Uterus (tissue), 4 donors: ENCODE data around the gene TMEM72. TPM values are rescaled to one million over a fixed set of nuclear protein-coding genes. Genes with fewer than 3 reads are reported as not detected.

ENCODE experiments used
- DNase-seq, 2 donors: peaks; one replicate each; pipeline ENCODE4 v3.0.0-alpha.2; 2019 to 2020
- H3K27ac ChIP-seq, 2 donors: fragments of 200-600 bp; sonication (generic); 1 replicate in 1 of 2; 2 replicates in 1 of 2; pipeline ENCODE4 v1.5.1; 2016 to 2018
- H3K27me3 ChIP-seq, 2 donors: fragments of 200-600 bp; sonication (generic); one replicate each; pipeline ENCODE4 v1.5.1; 2018 to 2019; ENCODE audit warnings: control low read depth in 1 of 2
- H3K36me3 ChIP-seq, 2 donors: fragments of 200-600 bp; sonication (generic); one replicate each; pipeline ENCODE4 v1.5.1; 2019; ENCODE audit warnings: control low read depth in 1 of 2
- H3K4me1 ChIP-seq, 2 donors: fragments of 200-600 bp; sonication (generic); one replicate each; pipeline ENCODE4 v1.5.1; 2018 to 2019; ENCODE audit warnings: control low read depth in 1 of 2
- H3K4me3 ChIP-seq, 2 donors: fragments of 200-600 bp; sonication (generic); 1 replicate in 1 of 2; 2 replicates in 1 of 2; pipeline ENCODE4 v1.5.1; 2018 to 2019; ENCODE audit warnings: mild to moderate bottlenecking in 1 of 2
- H3K9me3 ChIP-seq, 2 donors: fragments of 200-600 bp; sonication (generic); one replicate each; pipeline ENCODE4 v1.5.1; 2019; ENCODE audit warnings: control low read depth in 1 of 2
- CTCF ChIP-seq, 4 experiments: fragments of 200-600 bp in 2 of 4; fragments of 450-650 bp in 2 of 4; sonication (generic) in 2 of 4; IDR thresholded peaks; one replicate each; pipeline ENCODE4 v1.5.1; 2016 to 2019; ENCODE audit warnings: antibody characterized with exemption in 4 of 4, mild to moderate bottlenecking in 2 of 4, moderate library complexity in 1 of 4
- POLR2A ChIP-seq, 2 donors: fragments of 450-650 bp; IDR thresholded peaks; one replicate each; pipeline ENCODE4 v1.6.1; 2016; ENCODE audit warnings: antibody characterized with exemption in 2 of 2, mild to moderate bottlenecking in 1 of 2, moderate library complexity in 1 of 2
- intact Hi-C: fragments of 100-400 bp; cut with DNase I; formaldehyde crosslinking; loops from one replicate; pipeline ENCODE4 v1.15.1; 2023; ENCODE audit warnings: low total_unique reads
- total RNA-seq, 4 donors: library from RNA; depleted of rRNA in 3 of 4; stranded (reverse); fragments of >200 nt in 3 of 4; gene quantifications; one replicate each; pipeline versions ENCODE4 v1.1.0 to v1.2.4, GENCODE V29; 2014 to 2023
- donor health status: DM: yes; HTN: yes; CAD: no.

Gene TMEM72
- total RNA-seq, 4 donors from 2014 or later = 0.69 TPM; not detected in 3

- Histone ChIP-seq H3K36me3 (no peaks in the 10 kb centered on the region), H3K9me3 (no peaks in the 10 kb centered on the region), H3K27ac (no peak overlapping the region), H3K27me3 (no peaks in the 10 kb centered on the region), H3K4me3 (no peak overlapping the region), H3K4me1 (no peaks in the 10 kb centered on the region)
- no peak for DNase-seq
- intact Hi-C loops = no loop called here
- no peak for TF ChIP-seq CTCF (IDR thresholded peaks at IDR 0.05)
- no peak for TF ChIP-seq POLR2A (IDR thresholded peaks at IDR 0.05)
Observed at GRCh38 chr10:44882166-44882720, 28.9 kb upstream of the TMEM72 start.

GRCh38 chr10:44883593-44884331 is 27.4 kb upstream of the TMEM72 start:
- Histone ChIP-seq H3K36me3 (no peaks in the 10 kb centered on the region), H3K27ac (no peak overlapping the region), H3K27me3 (no peaks in the 10 kb centered on the region), H3K9me3 (no peaks in the 10 kb centered on the region), H3K4me1 (no peaks in the 10 kb centered on the region), H3K4me3 (no peak overlapping the region)
- TF ChIP-seq POLR2A (IDR thresholded peaks at IDR 0.05) = no peak
- no peak for TF ChIP-seq CTCF (IDR thresholded peaks at IDR 0.05)
- DNase-seq = no peak
- intact Hi-C loops = no loop called here

GRCh38 chr10:44885710-44886109 is 25.4 kb upstream of the TMEM72 start:
- intact Hi-C loops = no loop called here
- Histone ChIP-seq H3K36me3 (no peaks in the 10 kb centered on the region), H3K9me3 (no peaks in the 10 kb centered on the region), H3K4me1 (no peaks in the 10 kb centered on the region), H3K4me3 (no peak overlapping the region), H3K27ac (no peak overlapping the region), H3K27me3 (no peaks in the 10 kb centered on the region)
- no peak for DNase-seq
- no peak for TF ChIP-seq CTCF (IDR thresholded peaks at IDR 0.05)
- TF ChIP-seq POLR2A (IDR thresholded peaks at IDR 0.05) = no peak

- no peak for DNase-seq
- intact Hi-C loops = no loop called here
- Histone ChIP-seq H3K4me1 (no peaks in the 10 kb centered on the region), H3K27me3 (no peaks in the 10 kb centered on the region), H3K4me3 (no peak overlapping the region), H3K36me3 (no peaks in the 10 kb centered on the region), H3K27ac (no peak overlapping the region), H3K9me3 (no peaks in the 10 kb centered on the region)
- no peak for TF ChIP-seq POLR2A (IDR thresholded peaks at IDR 0.05)
- TF ChIP-seq CTCF (IDR thresholded peaks at IDR 0.05) = no peak
Observed at GRCh38 chr10:44886966-44887365, 24.2 kb upstream of the TMEM72 start.

GRCh38 chr10:44888886-44889285 is 22.3 kb upstream of the TMEM72 start:
- TF ChIP-seq POLR2A (IDR thresholded peaks at IDR 0.05) = no peak
- no peak for DNase-seq
- Histone ChIP-seq H3K27ac (no peak overlapping the region), H3K4me3 (no peak overlapping the region), H3K9me3 (no peaks in the 10 kb centered on the region), H3K36me3 (no peaks in the 10 kb centered on the region), H3K4me1 (no peaks in the 10 kb centered on the region), H3K27me3 (no peaks in the 10 kb centered on the region)
- intact Hi-C loops = no loop called here
